ENCODE results near the gene PTPRU. TPM values are rescaled to one million over a fixed set of nuclear protein-coding genes. Genes with fewer than 3 reads are reported as not detected.

The PTPRU gene
- total RNA-seq, 1 experiment from 2014 or later: 45.5 TPM

DNA sequence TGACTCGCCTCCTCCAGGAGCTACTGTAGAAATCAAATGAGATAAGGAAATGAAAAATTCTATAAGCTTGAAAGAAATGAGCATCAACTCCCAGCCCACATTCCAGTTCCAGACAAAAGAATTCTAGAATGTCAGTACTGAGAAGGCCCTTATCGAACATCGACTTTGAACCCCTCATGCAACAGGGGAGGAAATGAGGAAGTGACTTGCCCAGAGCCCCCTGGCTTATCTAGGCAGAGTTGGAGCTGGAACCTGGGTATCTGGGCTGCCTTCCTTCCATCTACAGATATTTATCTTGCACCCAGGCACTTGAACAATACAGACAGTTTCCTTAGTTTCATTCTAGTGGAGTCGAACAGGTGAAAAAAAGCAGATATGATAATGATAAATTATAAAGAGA lies 27.9 kb upstream of the PTPRU start:
- H3K27me3 Mint-ChIP-seq (ENCODE audit: low read depth): no peaks in the 10 kb centered on the region
- H3K4me3 Mint-ChIP-seq: no peak overlapping the region
- no CpG with 5 or more reads among the region's 4 CpGs for WGBS (ENCODE audit: extremely low coverage, insufficient read length, low lambda C conversion rate)
- no peak overlapping the region for H3K27ac ChIP-seq (ENCODE audit: insufficient read length, low read depth, low read length)
- H3K14ac ChIP-seq (ENCODE audit: insufficient read depth, low read length): no peak overlapping the region
- no peaks in the 10 kb centered on the region for H3K79me2 ChIP-seq (ENCODE audit: insufficient read depth, low read length)
- no peaks in the 10 kb centered on the region; a peak in 1 of 5 replicates for H3K9me3 Mint-ChIP-seq
- H2BK15ac ChIP-seq (ENCODE audit: low read depth, low read length): no peak overlapping the region
- no peaks in the 10 kb centered on the region for H3K79me1 ChIP-seq (ENCODE audit: insufficient read depth, low read depth, low read length, poor library complexity, severe bottlenecking)
- no peak overlapping the region for H3K27ac Mint-ChIP-seq
- no peak overlapping the region for H3K9ac ChIP-seq (ENCODE audit: extremely low read depth, insufficient read length, low read length)
- no peak overlapping the region for H2BK5ac ChIP-seq (ENCODE audit: insufficient read length, low read length)
- H3T11ph ChIP-seq (ENCODE audit: low read length): no peak overlapping the region
- H3K36me3 Mint-ChIP-seq (ENCODE audit: insufficient read depth in 1 of 3, low read depth in 3 of 3): peaks cover 8 to 48% (median 29%) of the 10 kb centered on the region in 3 experiments; a peak in 6 of 7 replicates
- no peaks in the 10 kb centered on the region for H3K27me3 ChIP-seq (ENCODE audit: insufficient read depth, low read length)
- no peaks in the 10 kb centered on the region for H3K9me3 ChIP-seq (ENCODE audit: control insufficient read depth, low read depth, low read length)
- DNase-seq: no peak
- H3K23me2 ChIP-seq (ENCODE audit: insufficient read length, low read depth, low read length, poor library complexity, severe bottlenecking): no peaks in the 10 kb centered on the region
- H3K56ac ChIP-seq (ENCODE audit: insufficient read length, low read depth, low read length): no peak overlapping the region
- no peak overlapping the region for H4K5ac ChIP-seq (ENCODE audit: insufficient read length, low read depth, low read length)
- no peak overlapping the region for H2BK20ac ChIP-seq (ENCODE audit: low read depth, low read length, poor library complexity, severe bottlenecking)
- H3K4me1 Mint-ChIP-seq: peaks cover 3 to 4% of the 10 kb centered on the region in 2 experiments; a peak in 1 of 4 replicates
- TF ChIP-seq CTCF (conservative IDR thresholded peaks at IDR 0.05): no peak
- no peak overlapping the region for H3K23ac ChIP-seq (ENCODE audit: insufficient read length, low read depth, low read length)
- H2BK120ac ChIP-seq (ENCODE audit: low read depth, low read length, poor library complexity, severe bottlenecking): no peak overlapping the region
- H4K8ac ChIP-seq (replicated peaks; ENCODE audit: insufficient read length, low read depth, low read length): no peak overlapping the region
- H2BK12ac ChIP-seq (ENCODE audit: insufficient read length, low read depth, low read length): no peak overlapping the region
- H3K4me1 ChIP-seq (ENCODE audit: insufficient read depth, low read length): no peaks in the 10 kb centered on the region
- H4K20me1 ChIP-seq (ENCODE audit: control insufficient read depth, insufficient read depth, insufficient read length): no peaks in the 10 kb centered on the region
- H4K91ac ChIP-seq (ENCODE audit: insufficient read length, low read depth, low read length): no peak overlapping the region
- no peak overlapping the region for H2AFZ ChIP-seq (ENCODE audit: low read length)
- H2AK5ac ChIP-seq (ENCODE audit: insufficient read length, low read length): no peak overlapping the region
- H3K18ac ChIP-seq (ENCODE audit: insufficient read length, low read depth, low read length): no peak overlapping the region
- H3K4ac ChIP-seq (ENCODE audit: low read depth, low read length): no peak overlapping the region
- H3K4me2 ChIP-seq (ENCODE audit: insufficient read depth, insufficient read length, low read length): no peak overlapping the region

All from H9 (cell line).